HepG2 (cell line): Measurements from ENCODE around the gene CCL22. TPM values are rescaled to one million over a fixed set of nuclear protein-coding genes. Genes with fewer than 3 reads are reported as not detected.

Source experiments
- AGO1 ChIP-seq: fragments of 200-400 bp; formaldehyde crosslinking; IDR thresholded peaks from 2 replicates; pipeline ENCODE4 v1.6.1; 2017; ENCODE audit warnings: mild to moderate bottlenecking, low read depth, low read length, moderate library complexity; ENCODE audit not compliant: poor library complexity, severe bottlenecking
- ARNT2 ChIP-seq: sonication (generic); formaldehyde crosslinking; IDR thresholded peaks from 2 replicates; pipeline ENCODE4 v1.8.0; 2022; ENCODE audit warnings: mild to moderate bottlenecking, low read depth, missing genetic modification reagents, moderate library complexity
- ATF1 ChIP-seq: IDR thresholded peaks from 2 replicates; pipeline ENCODE4 v1.6.1; 2016; ENCODE audit warnings: mild to moderate bottlenecking, control low read depth
- BCLAF1 ChIP-seq: fragments of 450-650 bp; IDR thresholded peaks from 2 replicates; pipeline ENCODE4 v1.6.1; 2017; ENCODE audit warnings: mild to moderate bottlenecking
- CBX5 ChIP-seq: sonication (generic); formaldehyde crosslinking; IDR thresholded peaks from 2 replicates; pipeline ENCODE4 v1.4.0; 2020; ENCODE audit warnings: missing genetic modification reagents, borderline replicate concordance
- CENPX ChIP-seq: sonication (generic); formaldehyde crosslinking; IDR thresholded peaks from 2 replicates; pipeline ENCODE4 v1.9.0; 2021; ENCODE audit warnings: mild to moderate bottlenecking, missing genetic modification reagents, moderate library complexity
- CHCHD3 ChIP-seq: sonication (generic); formaldehyde crosslinking; IDR thresholded peaks from 2 replicates; pipeline ENCODE4 v1.8.0; 2022; ENCODE audit warnings: mild to moderate bottlenecking, missing genetic modification reagents, moderate library complexity
- CHD2 ChIP-seq: IDR thresholded peaks from 2 replicates; pipeline ENCODE4 v1.6.1; 2011; ENCODE audit warnings: low read depth, low read length, improper control_type of control experiment
- DRAP1 ChIP-seq: IDR thresholded peaks from 2 replicates; pipeline ENCODE4 v1.6.1; 2016; ENCODE audit warnings: missing genetic modification reagents, missing compliant biosample characterization
- FOXC1 ChIP-seq: sonication (generic); formaldehyde crosslinking; IDR thresholded peaks from 2 replicates; pipeline ENCODE4 v1.8.0; 2022; ENCODE audit warnings: mild to moderate bottlenecking, missing genetic modification reagents, borderline replicate concordance
- FOXK1 ChIP-seq: sonication (generic); formaldehyde crosslinking; IDR thresholded peaks from 2 replicates; pipeline ENCODE4 v1.4.0; 2020; ENCODE audit warnings: low read depth, missing genetic modification reagents, borderline replicate concordance
- HDAC1 ChIP-seq: sonication (generic); formaldehyde crosslinking; IDR thresholded peaks from 2 replicates; pipeline ENCODE4 v1.5.1; 2020; ENCODE audit warnings: mild to moderate bottlenecking, missing genetic modification reagents
- POGZ ChIP-seq: sonication (generic); formaldehyde crosslinking; IDR thresholded peaks from 2 replicates; pipeline ENCODE4 v1.4.0; 2020; ENCODE audit warnings: mild to moderate bottlenecking, missing genetic modification reagents
- SMYD3 ChIP-seq: sonication (generic); formaldehyde crosslinking; IDR thresholded peaks from 2 replicates; pipeline ENCODE4 v1.8.1; 2023; ENCODE audit warnings: mild to moderate bottlenecking, missing genetic modification reagents
- SRSF4 ChIP-seq: fragments of 200-400 bp; formaldehyde crosslinking; IDR thresholded peaks from one replicate; pipeline ENCODE4 v1.6.1; 2018; ENCODE audit warnings: mild to moderate bottlenecking, low read depth, low read length, moderate library complexity; ENCODE audit not compliant: poor library complexity, severe bottlenecking
- TGIF2 ChIP-seq: IDR thresholded peaks from 2 replicates; pipeline ENCODE4 v1.6.1; 2016; ENCODE audit warnings: control low read depth, missing compliant biosample characterization
- ZBTB2 ChIP-seq: sonication (generic); formaldehyde crosslinking; IDR thresholded peaks from 2 replicates; pipeline ENCODE4 v1.8.0; 2022; ENCODE audit warnings: low read depth, missing genetic modification reagents
- ZBTB21 ChIP-seq: sonication (generic); formaldehyde crosslinking; IDR thresholded peaks from 2 replicates; pipeline ENCODE4 v1.4.0; 2020; ENCODE audit warnings: missing genetic modification reagents
- ZNF44 ChIP-seq: sonication (generic); formaldehyde crosslinking; IDR thresholded peaks from 2 replicates; pipeline ENCODE4 v1.5.1; 2020; ENCODE audit warnings: mild to moderate bottlenecking, missing genetic modification reagents
- ZNF674 ChIP-seq: sonication (generic); formaldehyde crosslinking; IDR thresholded peaks from 2 replicates; pipeline ENCODE4 v1.5.0; 2020; ENCODE audit warnings: low read depth, mild to moderate bottlenecking, missing genetic modification reagents
- ZNF737 ChIP-seq: sonication (generic); formaldehyde crosslinking; IDR thresholded peaks from 2 replicates; pipeline ENCODE4 v1.5.0; 2020; ENCODE audit warnings: missing genetic modification reagents, mild to moderate bottlenecking, borderline replicate concordance
- ZNF800 ChIP-seq: sonication (generic); formaldehyde crosslinking; IDR thresholded peaks from 2 replicates; pipeline ENCODE4 v1.4.0; 2020; ENCODE audit warnings: missing genetic modification reagents
- ZZZ3 ChIP-seq: sonication (generic); formaldehyde crosslinking; IDR thresholded peaks from 2 replicates; pipeline ENCODE4 v1.4.0; 2020; ENCODE audit warnings: missing genetic modification reagents, mild to moderate bottlenecking, borderline replicate concordance
- polyA plus RNA-seq, 8 experiments: library from polyadenylated mRNA; depleted of rRNA in 3 of 8; stranded (reverse) in 7 of 8; unstranded in 1 of 8; fragments of >200 nt; fragmentation: Illumina TruSeq in 4 of 8; extraction: Trizol in 4 of 8; gene quantifications; 2 replicates each; pipeline versions ENCODE4 v1.2.1 to v1.2.3, GENCODE V29; 2011 to 2016; ENCODE audit warnings: low read depth in 4 of 8, missing spikeins in 1 of 8, mixed read lengths in 1 of 8; ENCODE audit not compliant: insufficient read depth in 1 of 8
- total RNA-seq, 5 experiments: library from RNA; depleted of rRNA; stranded (reverse); fragments of >200 nt; fragmentation: Illumina TruSeq; extraction: Trizol; gene quantifications; 2 replicates each; pipeline ENCODE4 v1.2.3, GENCODE V29; 2016; ENCODE audit warnings: low read depth in 1 of 5

CCL22 gene
- total and polyA plus RNA-seq, 2 of the 13 experiments (the other 11 are each of a cell fraction or from before 2014, with no cell fraction given): not detected

GRCh38 chr16:57373117-57373947, 14.7 kb downstream of the CCL22 start (continued):
- no peak for TF ChIP-seq CBX5 (CRISPR knock-in tag)
- TF ChIP-seq ARNT2: peak; percentile 76; the same call in 1 of the 2 replicates
- no peak for TF ChIP-seq ZNF44
- TF ChIP-seq HDAC1 (CRISPR knock-in tag): no peak
- TF ChIP-seq ZNF800 (CRISPR knock-in tag): no peak; the same call in 1 of the 2 replicates
- no peak for TF ChIP-seq CHD2
- TF ChIP-seq ZZZ3 (CRISPR knock-in tag): no peak
- no peak for TF ChIP-seq CENPX (CRISPR knock-in tag)
- TF ChIP-seq ZBTB2 (CRISPR knock-in tag): peak; percentile 16; the same call in 1 of the 2 replicates
- TF ChIP-seq DRAP1: peak; percentile 75
- no peak for TF ChIP-seq SMYD3 (CRISPR knock-in tag)
- no peak for TF ChIP-seq SRSF4
- peak; percentile 96 for TF ChIP-seq FOXK1 (CRISPR knock-in tag)
- TF ChIP-seq POGZ (CRISPR knock-in tag): no peak
- TF ChIP-seq CHCHD3 (CRISPR knock-in tag): no peak; the same call in 1 of the 2 replicates
- TF ChIP-seq ZBTB21 (CRISPR knock-in tag): no peak
- no peak for TF ChIP-seq ATF1
- no peak; the same call in 1 of the 2 replicates for TF ChIP-seq FOXC1 (CRISPR knock-in tag)
- TF ChIP-seq AGO1: no peak
- TF ChIP-seq BCLAF1: no peak
- peak; percentile 96; the same call in 1 of the 2 replicates for TF ChIP-seq TGIF2
- TF ChIP-seq ZNF737 (CRISPR knock-in tag): peak; percentile 82; the same call in 1 of the 2 replicates
- TF ChIP-seq ZNF674: no peak
